Endothelial cell of umbilical vein (primary cell): ENCODE measurements around the gene LIPH.

Source experiments
- CTCF ChIP-seq, 2 donors: IDR thresholded peaks; 1 replicate in 1 of 2; 2 replicates in 1 of 2; pipeline ENCODE4 v1.5.1; 2011; ENCODE audit warnings: low read length in 2 of 2, mild to moderate bottlenecking in 2 of 2, moderate library complexity in 2 of 2, control low read depth in 1 of 2, inconsistent platforms in 1 of 2, low read depth in 1 of 2; ENCODE audit not compliant: insufficient read depth in 1 of 2; ENCODE audit errors: extremely low read depth in 1 of 2
- EZH2 ChIP-seq: IDR thresholded peaks from 2 replicates; pipeline ENCODE4 v1.6.1; 2012; ENCODE audit warnings: borderline replicate concordance, low read depth, mild to moderate bottlenecking, moderate library complexity, low read length, inconsistent platforms; ENCODE audit not compliant: severe bottlenecking
- GATA2 ChIP-seq: IDR thresholded peaks from 2 replicates; pipeline ENCODE4 v1.7.0; 2011; ENCODE audit warnings: low read depth, mild to moderate bottlenecking, moderate library complexity, mixed read lengths, low read length; ENCODE audit not compliant: insufficient read length, insufficient read depth
- JUN ChIP-seq: IDR thresholded peaks from 2 replicates; pipeline ENCODE4 v1.6.1; 2011; ENCODE audit warnings: borderline replicate concordance, low read depth; ENCODE audit not compliant: insufficient read length, insufficient read depth
- MYC ChIP-seq: IDR thresholded peaks from one replicate; pipeline ENCODE4 v1.6.1; 2011; ENCODE audit warnings: mild to moderate bottlenecking, low read depth, low read length
- POLR2A ChIP-seq: IDR thresholded peaks from 2 replicates; pipeline ENCODE4 v1.6.1; 2012; ENCODE audit warnings: low read depth, mild to moderate bottlenecking, control low read depth, low read length
- POLR2AphosphoS5 ChIP-seq: IDR thresholded peaks from 2 replicates; pipeline ENCODE4 v1.6.1; 2012; ENCODE audit warnings: low read depth, mild to moderate bottlenecking, control low read depth, low read length, moderate library complexity; ENCODE audit not compliant: insufficient read depth
- TF ChIP-seq, protein P1 (sequence below): IDR thresholded peaks from 2 replicates; pipeline ENCODE4 v1.6.1; 2011; ENCODE audit not compliant: insufficient read depth, insufficient read length

GRCh38 chr3:185460719-185461350 is 91.6 kb downstream of the LIPH start:
- no peak for TF ChIP-seq POLR2A
- TF ChIP-seq CTCF (IDR thresholded peaks at IDR 0.05; ENCODE audit: extremely low read depth in 1 of 2, insufficient read depth in 1 of 2, low read depth in 1 of 2, low read length in 2 of 2): no peak
- TF ChIP-seq EZH2: no peak
- no peak for TF ChIP-seq MYC
- TF ChIP-seq POLR2AphosphoS5: no peak
- no peak for TF ChIP-seq JUN
- TF ChIP-seq, protein P1, sequence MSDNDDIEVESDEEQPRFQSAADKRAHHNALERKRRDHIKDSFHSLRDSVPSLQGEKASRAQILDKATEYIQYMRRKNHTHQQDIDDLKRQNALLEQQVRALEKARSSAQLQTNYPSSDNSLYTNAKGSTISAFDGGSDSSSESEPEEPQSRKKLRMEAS: no peak
- no peak for TF ChIP-seq GATA2
